ENCODE measurements around the gene ACAD9.

ACAD9 gene

DNA sequence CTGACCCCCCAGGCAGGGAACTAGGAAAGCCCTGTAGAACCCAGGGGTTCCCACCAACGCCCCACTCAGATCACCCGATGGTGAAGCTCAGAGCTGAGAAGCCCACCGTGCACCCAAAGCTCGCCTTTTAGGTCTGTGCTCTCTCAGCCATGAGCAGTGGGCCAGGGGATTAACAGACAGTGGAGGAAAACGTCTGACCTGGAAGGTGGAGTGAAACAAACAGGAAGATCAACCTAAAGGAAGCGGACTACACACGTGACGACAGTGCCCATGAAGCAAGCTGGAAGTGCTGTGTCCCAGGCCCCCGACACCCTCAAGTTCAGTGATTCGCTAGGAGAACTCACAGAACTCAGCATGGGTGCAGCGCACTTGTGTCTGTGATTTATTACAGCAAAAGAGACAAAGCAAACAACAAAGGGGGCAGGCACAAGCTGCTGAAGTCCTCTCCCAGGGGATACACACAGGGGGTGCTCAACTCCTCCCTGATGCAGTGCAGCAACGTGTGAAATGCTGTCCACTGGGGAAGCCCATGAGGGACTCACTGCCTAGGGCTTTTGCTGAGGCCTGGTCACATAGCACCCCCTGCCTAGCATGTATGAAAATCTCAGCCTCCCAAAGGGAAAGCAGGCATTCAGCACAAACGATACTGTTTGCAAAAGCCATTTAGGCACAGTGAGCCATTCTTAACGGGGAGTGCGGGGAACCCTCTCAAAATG lies 71.0 kb downstream of the ACAD9 start:
- DNase-seq (ENCODE audit: low read depth) = no peak
- no peak overlapping the region for H3K4me3 ChIP-seq (ENCODE audit: low read length)
- TF ChIP-seq, protein P1, sequence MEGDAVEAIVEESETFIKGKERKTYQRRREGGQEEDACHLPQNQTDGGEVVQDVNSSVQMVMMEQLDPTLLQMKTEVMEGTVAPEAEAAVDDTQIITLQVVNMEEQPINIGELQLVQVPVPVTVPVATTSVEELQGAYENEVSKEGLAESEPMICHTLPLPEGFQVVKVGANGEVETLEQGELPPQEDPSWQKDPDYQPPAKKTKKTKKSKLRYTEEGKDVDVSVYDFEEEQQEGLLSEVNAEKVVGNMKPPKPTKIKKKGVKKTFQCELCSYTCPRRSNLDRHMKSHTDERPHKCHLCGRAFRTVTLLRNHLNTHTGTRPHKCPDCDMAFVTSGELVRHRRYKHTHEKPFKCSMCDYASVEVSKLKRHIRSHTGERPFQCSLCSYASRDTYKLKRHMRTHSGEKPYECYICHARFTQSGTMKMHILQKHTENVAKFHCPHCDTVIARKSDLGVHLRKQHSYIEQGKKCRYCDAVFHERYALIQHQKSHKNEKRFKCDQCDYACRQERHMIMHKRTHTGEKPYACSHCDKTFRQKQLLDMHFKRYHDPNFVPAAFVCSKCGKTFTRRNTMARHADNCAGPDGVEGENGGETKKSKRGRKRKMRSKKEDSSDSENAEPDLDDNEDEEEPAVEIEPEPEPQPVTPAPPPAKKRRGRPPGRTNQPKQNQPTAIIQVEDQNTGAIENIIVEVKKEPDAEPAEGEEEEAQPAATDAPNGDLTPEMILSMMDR (conservative IDR thresholded peaks at IDR 0.05; ENCODE audit: low read depth, low read length) = peak; percentile 39

DNA sequence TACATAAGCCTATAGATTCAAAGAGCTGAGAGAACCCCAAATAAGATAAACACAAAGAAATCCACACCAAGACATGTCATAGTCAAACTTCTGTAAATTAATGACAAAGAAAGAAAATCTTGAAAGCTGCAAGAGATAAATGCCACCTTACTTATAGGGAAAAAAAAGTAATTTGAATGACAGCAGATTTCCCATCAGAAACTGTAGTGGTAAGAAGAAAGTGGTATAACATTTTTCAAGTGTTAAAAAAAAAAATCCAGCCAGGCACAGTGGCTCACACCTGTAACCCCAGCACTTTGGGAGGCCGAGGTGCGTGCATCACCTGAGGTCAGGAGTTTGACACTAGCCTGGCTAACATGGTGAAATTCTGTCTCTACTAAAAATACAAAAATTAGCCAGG lies 77.0 kb downstream of the ACAD9 start:
- TF ChIP-seq, protein P1 (conservative IDR thresholded peaks at IDR 0.05; ENCODE audit: low read depth, low read length) = no peak
- DNase-seq (ENCODE audit: low read depth) = no peak
- H3K4me3 ChIP-seq (ENCODE audit: low read length) = no peak overlapping the region

Data from retinal pigment epithelial cell (primary cell).